Erythroblast (primary cell): ENCODE results near the gene FAM53C.

Experiments
- GATA1 ChIP-seq: IDR thresholded peaks from 2 replicates; pipeline ENCODE4 v1.6.1; 2011; ENCODE audit warnings: low read depth, mild to moderate bottlenecking, control low read depth, low read length, moderate library complexity
- POLR2A ChIP-seq: IDR thresholded peaks from 2 replicates; pipeline ENCODE4 v1.6.1; 2011; ENCODE audit warnings: mild to moderate bottlenecking, low read length

DNA sequence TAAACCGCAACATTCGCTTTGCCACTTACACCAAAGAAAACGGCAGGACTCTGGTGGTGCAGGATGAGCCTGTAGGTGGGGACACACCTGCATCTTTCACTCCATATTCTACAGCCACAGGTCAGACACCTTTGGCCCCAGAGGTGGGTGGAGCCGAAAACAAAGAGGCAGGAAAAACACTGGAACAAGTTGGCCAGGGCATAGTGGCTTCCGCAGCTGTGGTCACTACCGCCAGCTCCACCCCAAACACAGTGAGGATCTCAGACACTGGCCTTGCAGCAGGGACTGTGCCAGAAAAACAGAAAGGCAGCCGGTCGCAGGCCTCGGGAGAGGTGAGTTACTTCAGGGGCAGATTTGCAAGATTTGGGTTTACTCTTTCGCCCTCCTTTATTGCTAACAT lies 48.2 kb downstream of the FAM53C start:
- TF ChIP-seq POLR2A, result no peak
- TF ChIP-seq GATA1, result no peak
